Kidney tubule cell (primary cell): Measurements from ENCODE around the gene PPIL1.
A peak's percentile ranks its signal among the peaks of the same experiment; 100 is the strongest.

Source experiments
- DNase-seq: peaks from one replicate; pipeline ENCODE4 v3.0.0-alpha.2; 2018; ENCODE audit warnings: low spot score

Gene PPIL1

DNA sequence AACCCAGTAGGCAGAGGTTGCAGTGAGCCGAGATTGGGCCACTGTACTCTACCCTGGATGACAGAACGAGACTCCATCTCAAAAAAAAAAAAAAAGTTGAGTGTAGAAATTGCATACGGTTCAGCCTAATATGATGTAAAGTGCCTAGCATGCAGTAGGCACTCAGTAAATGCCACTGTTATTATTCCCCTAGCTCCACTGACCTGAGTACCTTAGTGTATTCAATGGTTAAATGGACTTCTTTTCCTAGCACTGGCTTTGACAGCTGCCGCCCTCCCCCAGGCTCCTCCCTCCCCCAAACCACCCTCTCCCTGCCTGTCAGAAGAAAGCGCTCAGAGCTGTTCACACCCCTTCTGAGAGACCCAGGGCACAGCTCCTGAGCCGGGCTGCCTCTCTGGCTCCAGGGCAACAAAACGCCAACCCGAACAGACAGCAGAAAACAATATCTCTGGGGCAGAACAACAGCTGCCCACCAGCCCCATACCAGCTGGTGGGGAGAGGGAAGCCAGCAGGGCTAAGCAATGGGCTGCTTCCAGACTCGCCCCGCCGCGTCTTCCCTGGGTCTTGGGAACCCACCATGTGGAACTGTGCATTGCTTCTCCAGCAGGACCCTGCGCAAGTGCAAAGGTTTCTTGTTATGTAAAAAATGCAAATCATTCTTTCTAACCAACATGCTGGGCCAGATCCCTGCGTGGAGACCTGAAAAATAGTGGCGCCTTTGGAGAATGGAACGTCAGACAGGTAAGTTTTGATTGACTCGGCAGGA is 39.8 kb downstream of the PPIL1 start:
- no peak for DNase-seq

GRCh38 chr6:36833182-36833789 is 41.3 kb downstream of the PPIL1 start:
- no peak for DNase-seq

- DNase-seq = no peak
These were observed 42.3 kb downstream of the PPIL1 start for GRCh38 chr6:36832313-36832712.

DNA sequence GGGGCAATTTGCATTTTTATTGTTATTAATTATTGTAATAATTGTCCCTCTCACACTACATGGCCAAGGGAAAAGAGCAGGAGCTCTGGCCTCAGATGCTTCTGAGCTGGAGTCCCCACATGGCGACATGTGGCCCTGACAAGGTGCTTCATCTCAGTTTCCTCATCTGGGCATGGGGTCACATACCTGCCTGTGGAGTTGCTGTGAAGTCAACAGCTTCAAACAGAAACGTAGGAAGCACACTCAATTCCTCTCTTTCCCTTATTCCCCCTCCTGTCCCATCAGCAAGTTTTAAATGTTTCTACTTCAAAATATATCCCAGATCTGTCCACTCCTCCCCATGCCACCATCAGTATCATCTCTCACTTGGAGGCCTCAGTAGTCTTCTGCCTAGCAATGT is 44.0 kb downstream of the PPIL1 start:
- no peak for DNase-seq

GRCh38 chr6:36829919-36830544 is 44.6 kb downstream of the PPIL1 start:
- no peak for DNase-seq

GRCh38 chr6:36827261-36828079 is 47.1 kb downstream of the PPIL1 start:
- DNase-seq = peak; percentile 47

GRCh38 chr6:36826520-36827227 is 47.9 kb downstream of the PPIL1 start:
- DNase-seq = no peak

- no peak for DNase-seq
These were observed 48.6 kb downstream of the PPIL1 start for GRCh38 chr6:36825994-36826393.

DNA sequence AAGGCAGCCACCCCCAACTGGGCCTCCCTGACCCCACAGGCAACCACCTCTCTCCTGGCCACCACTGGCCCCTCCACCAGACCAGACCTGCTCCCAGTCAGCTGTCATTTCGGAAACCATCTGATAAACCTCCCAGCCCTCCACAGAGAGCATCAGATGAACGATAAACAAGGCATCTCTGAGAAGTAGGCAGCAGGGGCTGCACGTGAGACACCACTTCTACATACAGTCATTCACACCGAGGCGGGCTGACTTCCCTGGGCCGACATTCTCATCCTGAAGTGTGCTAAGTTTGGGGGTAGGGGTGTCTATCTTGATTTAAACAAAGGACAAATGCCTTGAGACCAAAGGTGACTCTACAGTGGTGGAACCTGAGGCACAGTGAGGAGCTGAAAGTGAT is 49.2 kb downstream of the PPIL1 start:
- no peak for DNase-seq

DNA sequence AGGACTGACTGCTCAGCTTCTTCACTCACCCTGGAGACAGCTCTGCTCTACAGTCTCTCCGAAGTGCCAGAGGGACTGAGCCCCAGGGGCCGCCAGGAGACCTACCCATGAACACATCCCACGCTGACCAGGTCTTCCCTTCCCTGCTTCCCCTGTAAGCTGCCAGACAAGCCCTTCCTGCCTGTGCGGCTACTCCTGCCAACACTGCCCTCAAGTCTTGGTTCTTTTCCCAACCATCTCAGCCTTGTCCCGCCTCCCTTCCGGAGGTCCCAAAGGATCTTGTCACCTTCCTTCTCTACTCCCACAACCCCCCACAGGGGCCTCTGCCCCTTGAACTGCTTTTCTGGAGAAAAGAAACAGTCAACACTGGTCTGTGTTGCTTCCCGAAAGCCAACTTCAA is 50.4 kb downstream of the PPIL1 start:
- DNase-seq = no peak

- no peak for DNase-seq
These were observed 51.0 kb downstream of the PPIL1 start for GRCh38 chr6:36823421-36824096.

- peak; percentile 39 for DNase-seq
These were observed 51.9 kb downstream of the PPIL1 start for GRCh38 chr6:36822506-36823269.

GRCh38 chr6:36821581-36822335 is 52.8 kb downstream of the PPIL1 start:
- DNase-seq = no peak

DNA sequence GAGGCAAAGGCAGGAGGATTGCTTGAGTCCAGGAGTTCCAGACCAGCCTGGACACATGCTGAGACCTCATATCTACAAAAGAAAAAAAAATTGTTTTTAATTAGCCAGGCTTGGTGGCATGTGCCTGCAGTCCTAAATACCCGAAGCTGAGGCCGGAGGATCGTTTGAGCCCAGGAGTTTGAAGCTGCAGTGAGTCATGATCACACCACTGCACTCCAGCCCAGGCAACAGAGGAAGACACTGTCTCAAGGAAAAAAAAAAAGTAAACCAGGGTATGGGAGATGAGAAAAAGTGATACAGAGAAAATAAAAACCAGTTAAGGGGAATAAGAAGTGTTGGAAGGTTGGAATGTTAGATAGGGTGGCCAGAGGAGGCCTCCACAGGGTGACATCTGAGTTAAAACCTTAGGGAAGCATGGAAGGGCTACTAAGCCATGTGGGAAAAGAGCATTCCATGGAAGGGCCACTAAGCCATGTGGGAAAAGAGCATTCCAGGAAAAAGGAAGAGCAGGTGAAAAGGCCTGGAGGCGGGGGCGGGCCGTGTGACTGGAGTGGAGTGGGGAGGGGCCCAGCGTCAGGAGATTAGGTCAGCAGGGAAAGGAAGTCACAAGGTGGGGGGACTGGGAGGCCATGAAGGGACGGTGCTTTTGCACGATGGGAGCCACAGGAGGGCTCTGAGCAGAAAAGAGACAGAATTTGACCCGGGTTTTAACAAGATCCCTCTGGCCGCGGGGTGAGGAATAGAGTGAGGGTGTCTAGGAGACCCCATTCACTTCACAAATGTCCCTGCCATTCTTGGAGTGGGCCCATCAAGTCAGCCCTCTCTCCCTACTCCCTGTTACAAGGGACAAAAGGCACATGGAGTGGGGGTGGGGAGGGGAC is 53.7 kb downstream of the PPIL1 start:
- peak; percentile 79 for DNase-seq

DNA sequence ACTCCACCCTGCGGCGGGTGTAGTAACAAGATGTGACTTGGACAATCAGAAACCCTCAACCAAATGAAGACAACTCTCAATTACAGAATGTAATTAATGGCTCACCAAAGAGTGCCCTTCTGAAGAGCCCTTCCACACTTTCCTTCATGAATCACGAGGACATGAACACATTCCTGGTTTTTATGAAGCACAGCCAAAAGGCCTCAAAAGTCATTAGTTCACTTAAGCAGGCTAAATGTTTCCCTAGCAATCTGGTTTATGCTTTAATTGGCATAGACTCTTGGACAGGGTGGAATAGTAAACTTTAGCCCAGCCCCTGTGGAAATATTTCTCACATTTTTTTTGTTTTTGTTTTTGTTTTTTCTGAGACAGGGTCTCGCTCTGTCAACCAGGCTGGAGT is 55.8 kb downstream of the PPIL1 start:
- peak; percentile 13 for DNase-seq

DNA sequence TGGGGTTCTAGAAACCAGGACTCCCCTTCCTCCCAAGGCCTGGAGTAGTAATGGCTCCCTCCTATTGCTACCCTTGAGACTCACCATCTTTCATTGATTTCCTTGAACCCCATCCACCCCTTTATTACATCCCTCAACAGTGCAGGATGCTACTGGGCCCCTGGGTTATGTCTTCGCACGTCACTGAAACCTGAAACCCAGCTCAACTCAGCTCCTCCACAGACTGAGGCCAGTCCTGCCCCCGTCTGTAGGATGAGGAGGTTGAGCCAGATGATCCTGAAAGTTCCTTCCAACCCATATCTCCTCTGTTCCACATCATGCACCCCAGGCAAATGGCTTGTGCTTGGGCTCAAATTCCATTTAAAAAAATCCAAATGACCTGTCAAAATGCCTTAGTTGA is 56.8 kb downstream of the PPIL1 start:
- DNase-seq = no peak

DNA sequence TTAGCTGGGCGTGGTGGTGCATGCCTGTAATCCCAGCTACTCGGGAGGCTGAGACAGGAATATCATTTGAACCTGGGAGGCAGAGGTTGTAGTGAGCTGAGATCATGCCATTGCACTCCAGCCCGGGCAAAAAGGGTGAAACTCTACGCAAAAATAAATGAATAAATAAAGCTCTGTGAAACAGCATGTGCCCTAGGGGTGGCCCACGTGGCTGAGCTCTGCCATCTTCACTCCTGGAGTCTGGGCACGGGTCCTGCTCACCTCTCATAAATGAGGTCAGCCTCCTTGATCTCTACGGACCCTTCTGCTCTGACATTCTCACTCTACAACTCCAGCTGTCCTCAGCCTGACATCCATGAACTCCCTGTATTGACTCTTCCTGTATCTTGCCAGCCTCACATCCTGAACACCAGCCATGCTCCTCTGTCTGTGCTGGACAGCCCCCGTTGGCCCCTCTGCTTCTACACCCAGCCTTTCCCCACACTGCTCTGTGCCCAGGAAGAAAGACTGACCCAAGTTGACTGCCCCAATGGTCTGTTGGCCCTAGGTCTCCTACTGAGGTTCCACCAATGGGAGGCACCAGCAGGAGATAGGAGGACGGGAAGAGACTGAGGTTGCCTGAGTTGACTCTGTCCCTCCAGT is 57.3 kb downstream of the PPIL1 start:
- no peak for DNase-seq
